ENCODE results near the gene KIAA0232.

KIAA0232 gene

DNA sequence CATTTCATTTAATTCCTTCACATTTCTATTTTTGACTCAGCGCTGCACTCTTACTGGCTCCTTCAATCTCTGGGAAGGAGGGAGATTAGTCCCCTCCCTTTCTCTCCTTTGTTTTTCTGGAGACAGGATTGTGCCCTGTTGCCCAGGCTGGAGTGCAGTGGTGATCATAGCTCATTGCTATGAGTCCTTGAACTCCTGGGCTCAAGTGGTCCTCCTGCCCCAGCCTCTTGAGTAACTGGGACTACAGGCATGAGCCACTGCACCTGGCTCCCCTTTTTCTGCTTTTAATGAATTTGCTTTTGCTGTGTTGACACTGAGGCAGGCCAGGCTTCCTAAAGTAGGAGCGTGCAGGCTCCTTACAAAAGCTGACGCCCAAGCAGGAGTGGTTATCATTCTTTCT, 137.6 kb downstream of the KIAA0232 start:
- no peak for DNase-seq

GRCh38 chr4:6923507-6923906, 141.0 kb downstream of the KIAA0232 start:
- no peak for DNase-seq

DNA sequence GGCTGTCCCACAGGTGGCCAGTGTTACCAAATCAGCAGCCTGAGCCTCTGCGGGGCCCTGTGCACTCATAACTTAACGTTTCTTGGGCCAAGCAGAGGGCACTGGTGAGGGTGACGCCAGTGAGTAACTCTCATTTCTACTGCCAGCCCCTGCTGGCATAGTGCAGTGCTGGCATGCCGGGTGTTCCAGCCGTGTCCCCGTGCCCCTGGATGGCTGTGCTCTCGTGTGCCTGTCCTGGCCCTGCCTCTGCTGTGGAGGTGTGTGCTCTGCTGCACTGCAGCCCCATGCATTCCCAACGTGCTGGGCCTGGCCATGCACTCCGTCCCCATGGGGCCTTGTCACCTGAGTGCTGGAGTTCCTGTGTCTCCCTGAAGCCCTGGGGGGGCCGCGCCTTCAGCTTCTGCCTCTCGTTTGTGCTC, 141.8 kb downstream of the KIAA0232 start:
- no peak for DNase-seq

DNA sequence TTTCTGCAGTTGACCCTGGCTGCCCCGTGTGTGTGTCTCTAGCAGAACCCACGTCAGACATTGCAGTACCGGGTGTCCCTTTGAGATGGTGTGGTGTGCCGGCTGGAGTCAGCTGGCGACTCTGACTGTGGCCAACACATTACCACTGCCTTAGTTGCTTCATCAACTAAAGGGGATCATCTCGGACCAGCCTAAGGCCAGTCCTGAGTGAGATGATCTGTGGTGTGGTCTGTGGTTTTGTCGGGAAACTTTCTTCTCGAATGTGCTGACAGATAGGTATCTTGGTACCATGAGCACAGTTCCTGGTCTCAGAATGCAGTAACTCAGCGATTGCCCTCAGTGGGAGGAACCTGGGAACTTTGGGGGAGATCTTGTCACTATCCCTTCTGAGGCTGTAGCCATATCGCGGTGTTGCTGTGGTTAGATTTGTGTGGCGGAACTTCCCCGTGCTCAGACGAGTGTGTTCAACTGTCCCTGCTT, 142.9 kb downstream of the KIAA0232 start:
- DNase-seq, result no peak

GRCh38 chr4:6926081-6926480, 143.6 kb downstream of the KIAA0232 start:
- no peak for DNase-seq

GRCh38 chr4:6926681-6927478, 144.4 kb downstream of the KIAA0232 start:
- peak; percentile 28 for DNase-seq

DNA sequence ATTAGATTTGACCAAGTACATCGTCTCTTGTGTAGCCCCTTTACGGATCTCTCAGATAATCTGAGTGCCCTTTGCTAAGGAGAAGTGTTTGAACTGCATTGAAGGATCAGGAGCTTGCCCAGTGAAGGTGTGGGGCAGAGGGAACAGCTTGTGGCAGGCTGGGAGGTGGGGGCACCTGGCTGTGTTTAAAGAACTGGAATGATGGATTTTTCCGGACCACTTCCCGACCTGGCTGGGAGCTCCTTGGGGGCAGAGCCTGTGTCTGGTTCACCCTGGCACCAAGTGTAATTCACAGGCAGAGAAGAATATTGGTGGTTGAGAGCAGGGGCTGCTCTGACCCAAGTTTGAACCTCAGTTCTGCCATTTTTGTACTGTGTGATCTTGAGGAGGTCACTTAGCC, 145.6 kb downstream of the KIAA0232 start:
- DNase-seq, result no peak

DNA sequence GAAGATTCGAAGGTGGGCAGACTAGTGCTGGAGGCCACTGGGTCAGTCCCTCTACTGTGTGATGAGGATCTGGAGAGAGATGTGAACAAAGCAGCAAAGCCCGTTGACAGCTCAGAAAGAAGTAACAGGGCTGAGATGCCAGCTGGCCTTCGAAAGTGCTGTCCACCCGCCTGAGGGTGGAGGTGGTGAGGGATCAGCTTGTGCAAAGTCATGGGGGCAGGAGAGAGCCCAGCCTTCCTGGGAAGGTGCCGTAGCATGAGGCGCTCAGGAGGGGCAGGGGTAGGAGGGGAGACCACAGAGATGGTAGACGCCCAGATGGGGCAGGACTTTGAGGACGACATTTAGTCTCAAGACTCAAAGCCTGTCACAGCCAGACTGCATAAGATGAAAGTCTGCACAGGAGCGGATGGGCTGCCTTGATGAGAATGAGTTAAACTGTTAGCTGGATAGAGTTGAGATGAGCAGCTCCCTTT, 146.8 kb downstream of the KIAA0232 start:
- no peak for DNase-seq

GRCh38 chr4:6929812-6930464, 147.4 kb downstream of the KIAA0232 start:
- DNase-seq, result no peak

- DNase-seq, result no peak
These were observed 149.9 kb downstream of the KIAA0232 start for GRCh38 chr4:6932475-6932874.

DNA sequence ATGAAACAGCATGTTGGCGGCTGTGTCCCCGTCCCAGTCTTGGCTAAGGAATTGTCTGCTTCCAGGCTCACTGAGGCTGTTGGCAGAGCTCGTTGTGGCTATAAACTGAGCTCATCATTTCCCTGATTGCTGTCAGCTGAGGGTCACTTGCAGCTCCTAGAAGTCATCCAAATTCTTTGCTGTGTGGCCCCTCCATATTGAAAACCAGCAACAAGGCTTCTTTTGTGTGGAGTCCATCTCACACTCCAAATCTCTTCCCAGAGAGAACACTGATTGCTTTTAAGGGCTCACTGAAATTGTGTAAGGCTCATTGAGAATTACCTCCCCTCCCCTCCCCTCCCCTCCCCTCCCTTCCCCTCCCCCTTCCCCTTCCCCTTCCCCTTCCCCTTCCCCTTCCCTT, 150.4 kb downstream of the KIAA0232 start:
- DNase-seq, result no peak
